HEK293 (cell line): Measurements from ENCODE around the gene MCFD2.

ENCODE experiments used
- ZNF138 ChIP-seq: fragments of 450-650 bp; formaldehyde crosslinking; IDR thresholded peaks from 2 replicates; pipeline ENCODE4 v1.5.1; 2016; ENCODE audit warnings: missing biosample characterization, missing genetic modification characterization, borderline replicate concordance
- ZNF184 ChIP-seq: fragments of 450-650 bp; IDR thresholded peaks from 2 replicates; pipeline ENCODE4 v1.5.1; 2018; ENCODE audit warnings: missing biosample characterization, mild to moderate bottlenecking, missing genetic modification characterization
- ZNF19 ChIP-seq: fragments of 450-650 bp; formaldehyde crosslinking; IDR thresholded peaks from 2 replicates; pipeline ENCODE4; 2016; ENCODE audit warnings: missing biosample characterization, missing genetic modification characterization, low read depth
- ZNF350 ChIP-seq: fragments of 450-650 bp; formaldehyde crosslinking; IDR thresholded peaks from 2 replicates; pipeline ENCODE4 v1.5.0; 2017; ENCODE audit warnings: missing biosample characterization, mild to moderate bottlenecking, missing genetic modification characterization
- ZNF660 ChIP-seq: fragments of 450-650 bp; IDR thresholded peaks from 2 replicates; pipeline ENCODE4 v1.5.1; 2018; ENCODE audit warnings: missing biosample characterization, mild to moderate bottlenecking, missing genetic modification characterization
- ZNF701 ChIP-seq: fragments of 450-650 bp; formaldehyde crosslinking; IDR thresholded peaks from 2 replicates; pipeline ENCODE4 v1.5.1; 2016; ENCODE audit warnings: missing biosample characterization, missing genetic modification characterization
- ZNF777 ChIP-seq: fragments of 450-650 bp; formaldehyde crosslinking; IDR thresholded peaks from 2 replicates; pipeline ENCODE4 v1.5.1; 2017; ENCODE audit warnings: missing biosample characterization, missing genetic modification characterization, borderline replicate concordance
- TF ChIP-seq, protein P1 (sequence below): fragments of 450-650 bp; formaldehyde crosslinking; IDR thresholded peaks from 2 replicates; pipeline ENCODE4 v1.5.1; 2016; ENCODE audit warnings: missing biosample characterization, missing genetic modification characterization
- TF ChIP-seq, protein P2 (sequence below): fragments of 450-650 bp; formaldehyde crosslinking; IDR thresholded peaks from 2 replicates; pipeline ENCODE4 v1.5.1; 2016; ENCODE audit warnings: missing biosample characterization, missing genetic modification characterization
- TF ChIP-seq, protein P3 (sequence below): fragments of 450-650 bp; formaldehyde crosslinking; IDR thresholded peaks from 2 replicates; pipeline ENCODE4 v1.5.1; 2016; ENCODE audit warnings: missing biosample characterization, missing genetic modification characterization
- TF ChIP-seq, protein P4 (sequence below): fragments of 450-650 bp; formaldehyde crosslinking; conservative IDR thresholded peaks from 2 replicates; pipeline ENCODE4 v1.5.1; 2016; ENCODE audit warnings: low read depth, missing biosample characterization, missing genetic modification characterization
- TF ChIP-seq, protein P5 (sequence below): fragments of 450-650 bp; formaldehyde crosslinking; IDR thresholded peaks from 2 replicates; pipeline ENCODE4 v1.5.1; 2016; ENCODE audit warnings: missing biosample characterization, missing genetic modification characterization
- TF ChIP-seq, protein P6 (sequence below): fragments of 450-650 bp; formaldehyde crosslinking; IDR thresholded peaks from 2 replicates; pipeline ENCODE4 v1.5.1; 2016; ENCODE audit warnings: missing biosample characterization, missing genetic modification characterization, borderline replicate concordance
- TF ChIP-seq, protein P7 (sequence below): fragments of 450-650 bp; formaldehyde crosslinking; IDR thresholded peaks from 2 replicates; pipeline ENCODE4 v1.5.1; 2016; ENCODE audit warnings: missing biosample characterization, missing genetic modification characterization

DNA sequence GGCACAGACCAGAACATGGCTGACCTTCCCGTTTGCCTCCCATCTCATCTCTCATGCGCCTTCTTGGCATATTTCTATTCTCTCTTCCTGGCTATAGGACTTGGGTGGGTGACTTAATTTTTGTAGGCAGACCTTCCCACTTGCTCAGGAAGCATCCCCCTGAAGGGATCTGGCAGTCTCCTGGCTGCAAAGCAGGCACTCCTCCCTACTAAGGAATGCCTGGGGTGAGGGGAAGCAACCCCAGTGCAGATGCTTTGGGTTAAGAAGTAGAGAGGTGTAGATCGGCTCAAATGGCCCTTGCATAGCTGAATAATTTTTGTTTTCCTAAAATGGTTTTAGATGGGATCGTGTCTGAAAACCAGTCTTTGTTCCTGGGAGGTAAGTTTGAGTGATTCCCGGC is 17.6 kb downstream of the MCFD2 start:
- no peak for TF ChIP-seq ZNF660 (tag by site-specific recombination)
- TF ChIP-seq, protein P1, sequence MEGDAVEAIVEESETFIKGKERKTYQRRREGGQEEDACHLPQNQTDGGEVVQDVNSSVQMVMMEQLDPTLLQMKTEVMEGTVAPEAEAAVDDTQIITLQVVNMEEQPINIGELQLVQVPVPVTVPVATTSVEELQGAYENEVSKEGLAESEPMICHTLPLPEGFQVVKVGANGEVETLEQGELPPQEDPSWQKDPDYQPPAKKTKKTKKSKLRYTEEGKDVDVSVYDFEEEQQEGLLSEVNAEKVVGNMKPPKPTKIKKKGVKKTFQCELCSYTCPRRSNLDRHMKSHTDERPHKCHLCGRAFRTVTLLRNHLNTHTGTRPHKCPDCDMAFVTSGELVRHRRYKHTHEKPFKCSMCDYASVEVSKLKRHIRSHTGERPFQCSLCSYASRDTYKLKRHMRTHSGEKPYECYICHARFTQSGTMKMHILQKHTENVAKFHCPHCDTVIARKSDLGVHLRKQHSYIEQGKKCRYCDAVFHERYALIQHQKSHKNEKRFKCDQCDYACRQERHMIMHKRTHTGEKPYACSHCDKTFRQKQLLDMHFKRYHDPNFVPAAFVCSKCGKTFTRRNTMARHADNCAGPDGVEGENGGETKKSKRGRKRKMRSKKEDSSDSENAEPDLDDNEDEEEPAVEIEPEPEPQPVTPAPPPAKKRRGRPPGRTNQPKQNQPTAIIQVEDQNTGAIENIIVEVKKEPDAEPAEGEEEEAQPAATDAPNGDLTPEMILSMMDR (tag by site-specific recombination), result no peak
- TF ChIP-seq ZNF777, result no peak
- no peak for TF ChIP-seq ZNF350 (tag by site-specific recombination)
- TF ChIP-seq, protein P2, sequence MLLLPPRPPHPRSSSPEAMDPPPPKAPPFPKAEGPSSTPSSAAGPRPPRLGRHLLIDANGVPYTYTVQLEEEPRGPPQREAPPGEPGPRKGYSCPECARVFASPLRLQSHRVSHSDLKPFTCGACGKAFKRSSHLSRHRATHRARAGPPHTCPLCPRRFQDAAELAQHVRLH (tag by site-specific recombination), result no peak
- TF ChIP-seq ZNF701 (tag by site-specific recombination), result no peak
- TF ChIP-seq ZNF138 (tag by site-specific recombination), result no peak
- TF ChIP-seq, protein P3, sequence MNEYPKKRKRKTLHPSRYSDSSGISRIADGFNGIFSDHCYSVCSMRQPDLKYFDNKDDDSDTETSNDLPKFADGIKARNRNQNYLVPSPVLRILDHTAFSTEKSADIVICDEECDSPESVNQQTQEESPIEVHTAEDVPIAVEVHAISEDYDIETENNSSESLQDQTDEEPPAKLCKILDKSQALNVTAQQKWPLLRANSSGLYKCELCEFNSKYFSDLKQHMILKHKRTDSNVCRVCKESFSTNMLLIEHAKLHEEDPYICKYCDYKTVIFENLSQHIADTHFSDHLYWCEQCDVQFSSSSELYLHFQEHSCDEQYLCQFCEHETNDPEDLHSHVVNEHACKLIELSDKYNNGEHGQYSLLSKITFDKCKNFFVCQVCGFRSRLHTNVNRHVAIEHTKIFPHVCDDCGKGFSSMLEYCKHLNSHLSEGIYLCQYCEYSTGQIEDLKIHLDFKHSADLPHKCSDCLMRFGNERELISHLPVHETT (tag by site-specific recombination), result no peak
- TF ChIP-seq, protein P4, sequence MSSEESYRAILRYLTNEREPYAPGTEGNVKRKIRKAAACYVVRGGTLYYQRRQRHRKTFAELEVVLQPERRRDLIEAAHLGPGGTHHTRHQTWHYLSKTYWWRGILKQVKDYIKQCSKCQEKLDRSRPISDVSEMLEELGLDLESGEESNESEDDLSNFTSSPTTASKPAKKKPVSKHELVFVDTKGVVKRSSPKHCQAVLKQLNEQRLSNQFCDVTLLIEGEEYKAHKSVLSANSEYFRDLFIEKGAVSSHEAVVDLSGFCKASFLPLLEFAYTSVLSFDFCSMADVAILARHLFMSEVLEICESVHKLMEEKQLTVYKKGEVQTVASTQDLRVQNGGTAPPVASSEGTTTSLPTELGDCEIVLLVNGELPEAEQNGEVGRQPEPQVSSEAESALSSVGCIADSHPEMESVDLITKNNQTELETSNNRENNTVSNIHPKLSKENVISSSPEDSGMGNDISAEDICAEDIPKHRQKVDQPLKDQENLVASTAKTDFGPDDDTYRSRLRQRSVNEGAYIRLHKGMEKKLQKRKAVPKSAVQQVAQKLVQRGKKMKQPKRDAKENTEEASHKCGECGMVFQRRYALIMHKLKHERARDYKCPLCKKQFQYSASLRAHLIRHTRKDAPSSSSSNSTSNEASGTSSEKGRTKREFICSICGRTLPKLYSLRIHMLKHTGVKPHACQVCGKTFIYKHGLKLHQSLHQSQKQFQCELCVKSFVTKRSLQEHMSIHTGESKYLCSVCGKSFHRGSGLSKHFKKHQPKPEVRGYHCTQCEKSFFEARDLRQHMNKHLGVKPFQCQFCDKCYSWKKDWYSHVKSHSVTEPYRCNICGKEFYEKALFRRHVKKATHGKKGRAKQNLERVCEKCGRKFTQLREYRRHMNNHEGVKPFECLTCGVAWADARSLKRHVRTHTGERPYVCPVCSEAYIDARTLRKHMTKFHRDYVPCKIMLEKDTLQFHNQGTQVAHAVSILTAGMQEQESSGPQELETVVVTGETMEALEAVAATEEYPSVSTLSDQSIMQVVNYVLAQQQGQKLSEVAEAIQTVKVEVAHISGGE (tag by site-specific recombination), result no peak
- TF ChIP-seq, protein P5, sequence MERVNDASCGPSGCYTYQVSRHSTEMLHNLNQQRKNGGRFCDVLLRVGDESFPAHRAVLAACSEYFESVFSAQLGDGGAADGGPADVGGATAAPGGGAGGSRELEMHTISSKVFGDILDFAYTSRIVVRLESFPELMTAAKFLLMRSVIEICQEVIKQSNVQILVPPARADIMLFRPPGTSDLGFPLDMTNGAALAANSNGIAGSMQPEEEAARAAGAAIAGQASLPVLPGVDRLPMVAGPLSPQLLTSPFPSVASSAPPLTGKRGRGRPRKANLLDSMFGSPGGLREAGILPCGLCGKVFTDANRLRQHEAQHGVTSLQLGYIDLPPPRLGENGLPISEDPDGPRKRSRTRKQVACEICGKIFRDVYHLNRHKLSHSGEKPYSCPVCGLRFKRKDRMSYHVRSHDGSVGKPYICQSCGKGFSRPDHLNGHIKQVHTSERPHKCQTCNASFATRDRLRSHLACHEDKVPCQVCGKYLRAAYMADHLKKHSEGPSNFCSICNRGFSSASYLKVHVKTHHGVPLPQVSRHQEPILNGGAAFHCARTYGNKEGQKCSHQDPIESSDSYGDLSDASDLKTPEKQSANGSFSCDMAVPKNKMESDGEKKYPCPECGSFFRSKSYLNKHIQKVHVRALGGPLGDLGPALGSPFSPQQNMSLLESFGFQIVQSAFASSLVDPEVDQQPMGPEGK (tag by site-specific recombination), result no peak
- TF ChIP-seq, protein P6, sequence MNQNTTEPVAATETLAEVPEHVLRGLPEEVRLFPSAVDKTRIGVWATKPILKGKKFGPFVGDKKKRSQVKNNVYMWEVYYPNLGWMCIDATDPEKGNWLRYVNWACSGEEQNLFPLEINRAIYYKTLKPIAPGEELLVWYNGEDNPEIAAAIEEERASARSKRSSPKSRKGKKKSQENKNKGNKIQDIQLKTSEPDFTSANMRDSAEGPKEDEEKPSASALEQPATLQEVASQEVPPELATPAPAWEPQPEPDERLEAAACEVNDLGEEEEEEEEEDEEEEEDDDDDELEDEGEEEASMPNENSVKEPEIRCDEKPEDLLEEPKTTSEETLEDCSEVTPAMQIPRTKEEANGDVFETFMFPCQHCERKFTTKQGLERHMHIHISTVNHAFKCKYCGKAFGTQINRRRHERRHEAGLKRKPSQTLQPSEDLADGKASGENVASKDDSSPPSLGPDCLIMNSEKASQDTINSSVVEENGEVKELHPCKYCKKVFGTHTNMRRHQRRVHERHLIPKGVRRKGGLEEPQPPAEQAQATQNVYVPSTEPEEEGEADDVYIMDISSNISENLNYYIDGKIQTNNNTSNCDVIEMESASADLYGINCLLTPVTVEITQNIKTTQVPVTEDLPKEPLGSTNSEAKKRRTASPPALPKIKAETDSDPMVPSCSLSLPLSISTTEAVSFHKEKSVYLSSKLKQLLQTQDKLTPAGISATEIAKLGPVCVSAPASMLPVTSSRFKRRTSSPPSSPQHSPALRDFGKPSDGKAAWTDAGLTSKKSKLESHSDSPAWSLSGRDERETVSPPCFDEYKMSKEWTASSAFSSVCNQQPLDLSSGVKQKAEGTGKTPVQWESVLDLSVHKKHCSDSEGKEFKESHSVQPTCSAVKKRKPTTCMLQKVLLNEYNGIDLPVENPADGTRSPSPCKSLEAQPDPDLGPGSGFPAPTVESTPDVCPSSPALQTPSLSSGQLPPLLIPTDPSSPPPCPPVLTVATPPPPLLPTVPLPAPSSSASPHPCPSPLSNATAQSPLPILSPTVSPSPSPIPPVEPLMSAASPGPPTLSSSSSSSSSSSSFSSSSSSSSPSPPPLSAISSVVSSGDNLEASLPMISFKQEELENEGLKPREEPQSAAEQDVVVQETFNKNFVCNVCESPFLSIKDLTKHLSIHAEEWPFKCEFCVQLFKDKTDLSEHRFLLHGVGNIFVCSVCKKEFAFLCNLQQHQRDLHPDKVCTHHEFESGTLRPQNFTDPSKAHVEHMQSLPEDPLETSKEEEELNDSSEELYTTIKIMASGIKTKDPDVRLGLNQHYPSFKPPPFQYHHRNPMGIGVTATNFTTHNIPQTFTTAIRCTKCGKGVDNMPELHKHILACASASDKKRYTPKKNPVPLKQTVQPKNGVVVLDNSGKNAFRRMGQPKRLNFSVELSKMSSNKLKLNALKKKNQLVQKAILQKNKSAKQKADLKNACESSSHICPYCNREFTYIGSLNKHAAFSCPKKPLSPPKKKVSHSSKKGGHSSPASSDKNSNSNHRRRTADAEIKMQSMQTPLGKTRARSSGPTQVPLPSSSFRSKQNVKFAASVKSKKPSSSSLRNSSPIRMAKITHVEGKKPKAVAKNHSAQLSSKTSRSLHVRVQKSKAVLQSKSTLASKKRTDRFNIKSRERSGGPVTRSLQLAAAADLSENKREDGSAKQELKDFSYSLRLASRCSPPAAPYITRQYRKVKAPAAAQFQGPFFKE, result no peak
- TF ChIP-seq, protein P7, sequence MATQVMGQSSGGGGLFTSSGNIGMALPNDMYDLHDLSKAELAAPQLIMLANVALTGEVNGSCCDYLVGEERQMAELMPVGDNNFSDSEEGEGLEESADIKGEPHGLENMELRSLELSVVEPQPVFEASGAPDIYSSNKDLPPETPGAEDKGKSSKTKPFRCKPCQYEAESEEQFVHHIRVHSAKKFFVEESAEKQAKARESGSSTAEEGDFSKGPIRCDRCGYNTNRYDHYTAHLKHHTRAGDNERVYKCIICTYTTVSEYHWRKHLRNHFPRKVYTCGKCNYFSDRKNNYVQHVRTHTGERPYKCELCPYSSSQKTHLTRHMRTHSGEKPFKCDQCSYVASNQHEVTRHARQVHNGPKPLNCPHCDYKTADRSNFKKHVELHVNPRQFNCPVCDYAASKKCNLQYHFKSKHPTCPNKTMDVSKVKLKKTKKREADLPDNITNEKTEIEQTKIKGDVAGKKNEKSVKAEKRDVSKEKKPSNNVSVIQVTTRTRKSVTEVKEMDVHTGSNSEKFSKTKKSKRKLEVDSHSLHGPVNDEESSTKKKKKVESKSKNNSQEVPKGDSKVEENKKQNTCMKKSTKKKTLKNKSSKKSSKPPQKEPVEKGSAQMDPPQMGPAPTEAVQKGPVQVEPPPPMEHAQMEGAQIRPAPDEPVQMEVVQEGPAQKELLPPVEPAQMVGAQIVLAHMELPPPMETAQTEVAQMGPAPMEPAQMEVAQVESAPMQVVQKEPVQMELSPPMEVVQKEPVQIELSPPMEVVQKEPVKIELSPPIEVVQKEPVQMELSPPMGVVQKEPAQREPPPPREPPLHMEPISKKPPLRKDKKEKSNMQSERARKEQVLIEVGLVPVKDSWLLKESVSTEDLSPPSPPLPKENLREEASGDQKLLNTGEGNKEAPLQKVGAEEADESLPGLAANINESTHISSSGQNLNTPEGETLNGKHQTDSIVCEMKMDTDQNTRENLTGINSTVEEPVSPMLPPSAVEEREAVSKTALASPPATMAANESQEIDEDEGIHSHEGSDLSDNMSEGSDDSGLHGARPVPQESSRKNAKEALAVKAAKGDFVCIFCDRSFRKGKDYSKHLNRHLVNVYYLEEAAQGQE (tag by site-specific recombination), result no peak
- no peak for TF ChIP-seq ZNF19 (tag by site-specific recombination)
- TF ChIP-seq ZNF184 (tag by site-specific recombination), result no peak
